GM15510 (cell line): ENCODE results near the gene MYO18A.

Experiments
- POLR2A ChIP-seq: IDR thresholded peaks from 3 replicates; pipeline ENCODE4 v1.6.1; 2011; ENCODE audit warnings: borderline replicate concordance; ENCODE audit not compliant: insufficient read length; ENCODE audit errors: extremely low read depth

MYO18A gene

GRCh38 chr17:29160253-29160652 lies 19.9 kb downstream of the MYO18A start:
- no peak for TF ChIP-seq POLR2A

GRCh38 chr17:29159306-29159860 lies 20.8 kb downstream of the MYO18A start:
- no peak for TF ChIP-seq POLR2A

GRCh38 chr17:29158488-29159275 lies 21.5 kb downstream of the MYO18A start:
- no peak for TF ChIP-seq POLR2A

GRCh38 chr17:29158096-29158487 lies 22.1 kb downstream of the MYO18A start:
- TF ChIP-seq POLR2A = no peak

GRCh38 chr17:29157310-29157709 lies 22.9 kb downstream of the MYO18A start:
- TF ChIP-seq POLR2A = no peak

- no peak for TF ChIP-seq POLR2A
These were observed 23.4 kb downstream of the MYO18A start for GRCh38 chr17:29156781-29157180.

GRCh38 chr17:29155966-29156338 lies 24.2 kb downstream of the MYO18A start:
- TF ChIP-seq POLR2A = no peak

GRCh38 chr17:29155227-29155965 lies 24.8 kb downstream of the MYO18A start:
- TF ChIP-seq POLR2A = no peak

- TF ChIP-seq POLR2A = no peak
These were observed 25.5 kb downstream of the MYO18A start for GRCh38 chr17:29154516-29155226.

GRCh38 chr17:29151567-29151966 lies 28.6 kb downstream of the MYO18A start:
- no peak for TF ChIP-seq POLR2A

GRCh38 chr17:29150161-29150560 lies 30.0 kb downstream of the MYO18A start:
- no peak for TF ChIP-seq POLR2A

GRCh38 chr17:29149431-29150064 lies 30.6 kb downstream of the MYO18A start:
- TF ChIP-seq POLR2A = no peak

GRCh38 chr17:29148790-29149430 lies 31.3 kb downstream of the MYO18A start:
- TF ChIP-seq POLR2A = peak; percentile 86

- no peak for TF ChIP-seq POLR2A
These were observed 31.9 kb downstream of the MYO18A start for GRCh38 chr17:29148257-29148789.

- no peak for TF ChIP-seq POLR2A
These were observed 32.5 kb downstream of the MYO18A start for GRCh38 chr17:29147682-29148081.
